Peyer's patch (tissue), 4 donors: ENCODE results near the gene PLD5.

Experiments
- POLR2A ChIP-seq, 2 donors: fragments of 450-650 bp; IDR thresholded peaks; one replicate each; pipeline ENCODE4 v1.5.1; 2017; ENCODE audit warnings: antibody characterized with exemption in 2 of 2, mild to moderate bottlenecking in 2 of 2, moderate library complexity in 2 of 2
- TF ChIP-seq, protein P1 (sequence below), 6 experiments: fragments of 450-650 bp in 4 of 6; fragments of 200-600 bp in 2 of 6; sonication (generic) in 1 of 6; IDR thresholded peaks; one replicate each; pipeline ENCODE4 v1.5.1; 2017 to 2019; ENCODE audit warnings: antibody characterized with exemption in 6 of 6, mild to moderate bottlenecking in 3 of 6, moderate library complexity in 1 of 6

DNA sequence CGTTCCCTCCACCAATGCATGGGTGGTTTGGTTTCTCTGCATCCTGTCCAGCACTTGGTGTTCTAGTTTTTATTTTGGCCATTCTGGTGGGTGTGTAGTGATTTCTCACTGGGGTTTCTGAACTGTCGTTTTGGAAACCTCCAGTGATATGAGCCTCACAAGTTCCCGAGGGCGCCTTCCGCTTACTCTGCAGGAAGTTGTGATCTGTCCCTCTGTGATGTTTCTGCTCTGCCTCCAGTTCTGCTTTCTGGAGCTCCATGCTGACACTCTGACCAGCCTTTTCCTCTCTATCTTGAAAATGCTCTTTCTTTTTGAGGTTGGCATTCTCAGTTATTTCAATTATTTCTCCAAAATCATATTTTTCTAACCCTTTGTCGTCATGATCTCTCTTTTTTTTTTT is 111.6 kb downstream of the PLD5 start:
- TF ChIP-seq, protein P1, sequence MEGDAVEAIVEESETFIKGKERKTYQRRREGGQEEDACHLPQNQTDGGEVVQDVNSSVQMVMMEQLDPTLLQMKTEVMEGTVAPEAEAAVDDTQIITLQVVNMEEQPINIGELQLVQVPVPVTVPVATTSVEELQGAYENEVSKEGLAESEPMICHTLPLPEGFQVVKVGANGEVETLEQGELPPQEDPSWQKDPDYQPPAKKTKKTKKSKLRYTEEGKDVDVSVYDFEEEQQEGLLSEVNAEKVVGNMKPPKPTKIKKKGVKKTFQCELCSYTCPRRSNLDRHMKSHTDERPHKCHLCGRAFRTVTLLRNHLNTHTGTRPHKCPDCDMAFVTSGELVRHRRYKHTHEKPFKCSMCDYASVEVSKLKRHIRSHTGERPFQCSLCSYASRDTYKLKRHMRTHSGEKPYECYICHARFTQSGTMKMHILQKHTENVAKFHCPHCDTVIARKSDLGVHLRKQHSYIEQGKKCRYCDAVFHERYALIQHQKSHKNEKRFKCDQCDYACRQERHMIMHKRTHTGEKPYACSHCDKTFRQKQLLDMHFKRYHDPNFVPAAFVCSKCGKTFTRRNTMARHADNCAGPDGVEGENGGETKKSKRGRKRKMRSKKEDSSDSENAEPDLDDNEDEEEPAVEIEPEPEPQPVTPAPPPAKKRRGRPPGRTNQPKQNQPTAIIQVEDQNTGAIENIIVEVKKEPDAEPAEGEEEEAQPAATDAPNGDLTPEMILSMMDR (IDR thresholded peaks at IDR 0.05), result no peak
- no peak for TF ChIP-seq POLR2A (IDR thresholded peaks at IDR 0.05)
